ENCODE data around the gene ZPR1. TPM values are rescaled to one million over a fixed set of nuclear protein-coding genes. Genes with fewer than 3 reads are reported as not detected.

Gene ZPR1
- total RNA-seq, 1 experiment from 2014 or later, result 89.5 TPM

- no peaks in the 10 kb centered on the region for H3K9me2 ChIP-seq (replicated peaks; ENCODE audit: low read length)
- ATAC-seq (no peak), DNase-seq (no peak)
- H3K9ac ChIP-seq (ENCODE audit: low read length), result no peak overlapping the region
- ChIA-PET CTCF (interaction anchor here (0.6 kb wide), 1 partner anchor 21 kb away, joined by 3 read pairs; no protein-coding TSS in a partner anchor), POLR2A (ENCODE audit: unreplicated experiment) (no interaction called here)
- no peaks in the 10 kb centered on the region for H3K36me3 ChIP-seq (ENCODE audit: low read depth, low read length)
- no peaks in the 10 kb centered on the region for H3K9me3 ChIP-seq (ENCODE audit: low read length)
- H3K4me3 ChIP-seq (ENCODE audit: low read length), result no peak overlapping the region
- H3K27ac ChIP-seq (ENCODE audit: low read length), result no peak overlapping the region
- H4K20me1 ChIP-seq (ENCODE audit: low read length), result no peaks in the 10 kb centered on the region
- H3K79me2 ChIP-seq (ENCODE audit: low read length), result no peaks in the 10 kb centered on the region
- TF ChIP-seq, protein P1, sequence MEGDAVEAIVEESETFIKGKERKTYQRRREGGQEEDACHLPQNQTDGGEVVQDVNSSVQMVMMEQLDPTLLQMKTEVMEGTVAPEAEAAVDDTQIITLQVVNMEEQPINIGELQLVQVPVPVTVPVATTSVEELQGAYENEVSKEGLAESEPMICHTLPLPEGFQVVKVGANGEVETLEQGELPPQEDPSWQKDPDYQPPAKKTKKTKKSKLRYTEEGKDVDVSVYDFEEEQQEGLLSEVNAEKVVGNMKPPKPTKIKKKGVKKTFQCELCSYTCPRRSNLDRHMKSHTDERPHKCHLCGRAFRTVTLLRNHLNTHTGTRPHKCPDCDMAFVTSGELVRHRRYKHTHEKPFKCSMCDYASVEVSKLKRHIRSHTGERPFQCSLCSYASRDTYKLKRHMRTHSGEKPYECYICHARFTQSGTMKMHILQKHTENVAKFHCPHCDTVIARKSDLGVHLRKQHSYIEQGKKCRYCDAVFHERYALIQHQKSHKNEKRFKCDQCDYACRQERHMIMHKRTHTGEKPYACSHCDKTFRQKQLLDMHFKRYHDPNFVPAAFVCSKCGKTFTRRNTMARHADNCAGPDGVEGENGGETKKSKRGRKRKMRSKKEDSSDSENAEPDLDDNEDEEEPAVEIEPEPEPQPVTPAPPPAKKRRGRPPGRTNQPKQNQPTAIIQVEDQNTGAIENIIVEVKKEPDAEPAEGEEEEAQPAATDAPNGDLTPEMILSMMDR (conservative IDR thresholded peaks at IDR 0.05; ENCODE audit: low read depth, low read length), result no peak
- TF ChIP-seq EZH2phosphoT487 (IDR thresholded peaks at IDR 0.05; ENCODE audit: borderline replicate concordance, low read length) (no peak), EZH2 (IDR thresholded peaks at IDR 0.05; ENCODE audit: low read length, unreplicated experiment) (no peak)
- H2AFZ ChIP-seq (ENCODE audit: low read length), result no peak overlapping the region
- peaks cover 7% of the 10 kb centered on the region for H3K4me1 ChIP-seq (ENCODE audit: insufficient read depth, low read length)
- no TSS peak for BruUV-seq (replicated peaks)
- no peaks in the 10 kb centered on the region for H3K27me3 ChIP-seq (ENCODE audit: low read length)
- no peaks in the 10 kb centered on the region for H3F3A ChIP-seq (ENCODE audit: low read length, unreplicated experiment)
- H3K4me2 ChIP-seq (ENCODE audit: low read length), result no peak overlapping the region
- intact Hi-C loops (cut with micrococcal nuclease), result loop anchor here (2.0 kb wide), 1 partner anchor 45 kb away; the partner anchor contains the start of gene ZPR1
Measured at GRCh38 chr11:116833816-116834534, 46.2 kb upstream of the ZPR1 start.

GRCh38 chr11:116833491-116833815 is 45.6 kb upstream of the ZPR1 start:
- Histone ChIP-seq H3K27ac (ENCODE audit: low read length) (no peak overlapping the region), H3K79me2 (ENCODE audit: low read length) (no peaks in the 10 kb centered on the region), H3K4me2 (ENCODE audit: low read length) (no peak overlapping the region), H2AFZ (ENCODE audit: low read length) (no peak overlapping the region), H3K4me1 (ENCODE audit: insufficient read depth, low read length) (peaks cover 7% of the 10 kb centered on the region), H4K20me1 (ENCODE audit: low read length) (no peaks in the 10 kb centered on the region), H3K9ac (ENCODE audit: low read length) (no peak overlapping the region), H3K36me3 (ENCODE audit: low read depth, low read length) (no peaks in the 10 kb centered on the region), H3K27me3 (ENCODE audit: low read length) (no peaks in the 10 kb centered on the region), H3K4me3 (ENCODE audit: low read length) (no peak overlapping the region), H3K9me3 (ENCODE audit: low read length) (no peaks in the 10 kb centered on the region), H3K9me2 (replicated peaks; ENCODE audit: low read length) (no peaks in the 10 kb centered on the region), H3F3A (ENCODE audit: low read length, unreplicated experiment) (no peaks in the 10 kb centered on the region)
- no peak for ATAC-seq
- TF ChIP-seq EZH2phosphoT487 (IDR thresholded peaks at IDR 0.05; ENCODE audit: borderline replicate concordance, low read length), result no peak
- no peak for TF ChIP-seq EZH2 (IDR thresholded peaks at IDR 0.05; ENCODE audit: low read length, unreplicated experiment)
- TF ChIP-seq, protein P1 (conservative IDR thresholded peaks at IDR 0.05; ENCODE audit: low read depth, low read length), result no peak
- ChIA-PET POLR2A (ENCODE audit: unreplicated experiment) (no interaction called here), CTCF (no interaction called here)
- DNase-seq, result no peak
- no TSS peak for BruUV-seq (replicated peaks)
- intact Hi-C loops (cut with micrococcal nuclease), result no loop called here

Measured in PC-3 (cell line).